CD14-positive monocyte (primary cell): ENCODE results near the gene SLC12A4. TPM values are rescaled to one million over a fixed set of nuclear protein-coding genes. Genes with fewer than 3 reads are reported as not detected.
"Not testable (repeated sequence)": the region's sequence is repeated elsewhere in the genome, so short reads cannot be mapped to it uniquely, and the experiment has no call there.

Source experiments
- DNase-seq, 3 donors: peaks; one replicate each; pipeline ENCODE4 v3.0.0-alpha.2; 2011 to 2022
- H2AFZ ChIP-seq: 2 replicates; pipeline ENCODE4 v1.6.0; 2012; ENCODE audit warnings: mild to moderate bottlenecking, low read depth, low read length, inconsistent platforms; ENCODE audit not compliant: insufficient read depth, poor library complexity, severe bottlenecking
- H3K27ac ChIP-seq, 2 donors: 1 replicate in 1 of 2; 2 replicates in 1 of 2; pipeline ENCODE4 v1.5.1; 2012 to 2013; ENCODE audit warnings: low read length in 2 of 2, control low read depth in 1 of 2, inconsistent platforms in 1 of 2, low read depth in 1 of 2, mild to moderate bottlenecking in 1 of 2
- H3K27me3 ChIP-seq, 2 donors: one replicate each; pipeline versions ENCODE4 v1.6.0 to v1.6.1; 2011 to 2013; ENCODE audit warnings: low read length in 2 of 2; ENCODE audit not compliant: control insufficient read depth in 2 of 2, insufficient read depth in 2 of 2
- H3K36me3 ChIP-seq, 2 donors: replicated peaks in 1 of 2; 1 replicate in 1 of 2; 2 replicates in 1 of 2; pipeline versions ENCODE4 v1.5.1 to v1.6.1; 2012 to 2013; ENCODE audit warnings: low read length in 2 of 2, control low read depth in 1 of 2, inconsistent platforms in 1 of 2, mild to moderate bottlenecking in 1 of 2; ENCODE audit not compliant: insufficient read depth in 2 of 2, control insufficient read depth in 1 of 2
- H3K4me1 ChIP-seq, 2 donors: 1 replicate in 1 of 2; 2 replicates in 1 of 2; pipeline versions ENCODE4 v1.5.1 to v1.6.1; 2012 to 2013; ENCODE audit warnings: low read length in 2 of 2, control low read depth in 1 of 2, inconsistent platforms in 1 of 2, mild to moderate bottlenecking in 1 of 2, moderate library complexity in 1 of 2; ENCODE audit not compliant: insufficient read depth in 2 of 2, control insufficient read depth in 1 of 2
- H3K4me2 ChIP-seq: replicated peaks from 2 replicates; pipeline ENCODE3; 2012; ENCODE audit warnings: low read length, moderate library complexity, mild to moderate bottlenecking; ENCODE audit not compliant: poor library complexity, severe bottlenecking; ENCODE audit errors: extremely low read depth
- H3K4me3 ChIP-seq, 3 experiments: fragments of 200-600 bp in 1 of 3; sonication (generic) in 1 of 3; replicated peaks in 1 of 3; 1 replicate in 2 of 3; 2 replicates in 1 of 3; pipeline ENCODE4 v1.5.1; 2011 to 2013; ENCODE audit warnings: low read length in 3 of 3, mild to moderate bottlenecking in 3 of 3, control low read depth in 2 of 3, low read depth in 2 of 3, inconsistent platforms in 1 of 3, moderate library complexity in 1 of 3
- H3K79me2 ChIP-seq: 2 replicates; pipeline ENCODE4 v1.6.0; 2012; ENCODE audit warnings: mild to moderate bottlenecking, control low read depth, inconsistent platforms, low read length, moderate library complexity; ENCODE audit not compliant: insufficient read depth
- H3K9ac ChIP-seq: 2 replicates; pipeline ENCODE4 v1.6.0; 2017; ENCODE audit warnings: low read length, mild to moderate bottlenecking; ENCODE audit not compliant: insufficient read depth, poor library complexity, severe bottlenecking
- H3K9me3 ChIP-seq, 2 donors: replicated peaks in 1 of 2; 1 replicate in 1 of 2; 2 replicates in 1 of 2; pipeline versions ENCODE4 v1.5.1 to v1.6.1; 2012 to 2013; ENCODE audit warnings: low read length in 2 of 2, control low read depth in 1 of 2; ENCODE audit not compliant: control insufficient read depth in 1 of 2, insufficient read depth in 1 of 2
- H4K20me1 ChIP-seq: 2 replicates; pipeline ENCODE4 v1.6.0; 2012; ENCODE audit warnings: mild to moderate bottlenecking, low read length, control low read depth, moderate library complexity; ENCODE audit not compliant: insufficient read depth
- H3K27ac Mint-ChIP-seq, 7 donors: one replicate each; pipeline ENCODE4 v1.8.0; 2020; ENCODE audit warnings: mild to moderate bottlenecking in 7 of 7, mixed read lengths in 7 of 7, moderate library complexity in 6 of 7, inconsistent platforms in 2 of 7
- H3K27me3 Mint-ChIP-seq, 3 donors: one replicate each; pipeline ENCODE4 v1.8.0; 2021 to 2022; ENCODE audit warnings: low read depth in 3 of 3, mild to moderate bottlenecking in 3 of 3, mixed read lengths in 3 of 3, moderate library complexity in 3 of 3, inconsistent platforms in 1 of 3
- H3K36me3 Mint-ChIP-seq, 2 donors: one replicate each; pipeline ENCODE4 v1.8.0; 2020; ENCODE audit warnings: mixed read lengths in 2 of 2, inconsistent platforms in 1 of 2, mild to moderate bottlenecking in 1 of 2
- H3K4me1 Mint-ChIP-seq: one replicate; pipeline ENCODE4 v1.8.0; 2020; ENCODE audit warnings: mild to moderate bottlenecking, mixed read lengths
- H3K4me3 Mint-ChIP-seq, 2 donors: one replicate each; pipeline ENCODE4 v1.8.0; 2020; ENCODE audit warnings: mild to moderate bottlenecking in 2 of 2, mixed read lengths in 2 of 2, moderate library complexity in 1 of 2
- H3K9me3 Mint-ChIP-seq, 7 donors: one replicate each; pipeline ENCODE4 v1.8.0; 2020 to 2022; ENCODE audit warnings: mixed read lengths in 7 of 7, mild to moderate bottlenecking in 6 of 7, moderate library complexity in 6 of 7, inconsistent platforms in 2 of 7
- WGBS: methylation state at CpG from one replicate; pipeline ENCODE4 v1.1.5; 2013; ENCODE audit warnings: missing lambda C conversion rate; ENCODE audit not compliant: insufficient coverage; 5-methylcytosine and 5-hydroxymethylcytosine counted together
- intact Hi-C, 2 donors: fragments of 100-400 bp; cut with micrococcal nuclease; formaldehyde crosslinking; loops; one replicate each; pipeline versions ENCODE4 v1.15.0 to v1.15.1; 2023
- polyA plus RNA-seq, 3 donors: library from polyadenylated mRNA; depleted of rRNA in 1 of 3; unstranded in 2 of 3; stranded (reverse) in 1 of 3; fragments of 300-500 nt in 2 of 3; fragments of >200 nt in 1 of 3; fragmentation: Illumina TruSeq in 2 of 3; gene quantifications; 1 replicate in 2 of 3; 2 replicates in 1 of 3; pipeline ENCODE4 v1.2.3, GENCODE V29; 2012 to 2021
- TF ChIP-seq, protein P1 (sequence below): fragments of 200-600 bp; IDR thresholded peaks from one replicate; pipeline ENCODE4 v1.8.0; 2022; ENCODE audit warnings: antibody characterized with exemption, mild to moderate bottlenecking

SLC12A4 gene
- polyA plus RNA-seq, 3 donors = 7.3 to 57.2 (median 7.7) TPM

DNA sequence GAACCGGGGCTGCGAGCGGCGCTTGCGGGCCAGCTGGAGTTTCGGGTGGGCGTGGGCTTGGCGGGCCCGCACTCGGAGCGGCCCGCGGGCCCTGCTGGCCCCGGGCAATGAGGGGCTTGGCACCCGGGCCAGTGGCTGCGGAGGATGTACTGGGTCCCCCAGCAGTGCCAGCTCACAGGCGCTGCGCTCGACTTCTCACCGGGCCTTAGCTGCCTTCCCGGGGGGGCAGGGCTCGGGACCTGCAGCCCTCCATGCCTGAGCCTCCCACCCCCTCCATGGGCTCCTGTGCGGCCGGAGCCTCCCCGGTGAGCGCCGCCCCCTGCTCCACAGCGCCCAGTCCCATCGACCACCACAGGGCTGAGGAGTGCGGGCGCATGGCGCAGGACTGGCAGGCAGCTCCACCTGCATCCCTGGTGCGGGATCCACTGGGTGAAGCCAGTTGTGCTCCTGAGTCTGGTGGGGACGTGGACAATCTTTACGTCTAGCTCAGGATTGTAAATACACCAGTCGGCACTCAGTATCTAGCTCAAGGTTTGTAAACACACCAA is 29.9 kb upstream of the SLC12A4 start:
- H3K36me3 ChIP-seq, H3K9ac ChIP-seq, intact Hi-C loops, H3K27me3 ChIP-seq, H3K27me3 Mint-ChIP-seq, DNase-seq, H3K9me3 ChIP-seq, H4K20me1 ChIP-seq, H2AFZ ChIP-seq: not testable (repeated sequence)
- Mint-ChIP-seq H3K27ac (peak overlapping the region in 6 of 7 donors; percentile 91 to 98 (median 96)), H3K4me1 (peaks cover 65% of the 10 kb centered on the region), H3K9me3 (peaks cover 0 to 10% (median 0%) of the 10 kb centered on the region in 7 donors), H3K4me3 (peak overlapping the region; percentile 84 to 96), H3K36me3 (peaks cover 8 to 30% of the 10 kb centered on the region in 2 donors)
- Histone ChIP-seq H3K4me2 (peak overlapping the region; percentile 41), H3K79me2 (peaks cover 41% of the 10 kb centered on the region), H3K27ac (peak overlapping the region; percentile 90 to 98), H3K4me3 (peak overlapping the region; percentile 10 to 73 (median 57)), H3K4me1 (peaks cover 79 to 84% of the 10 kb centered on the region in 2 donors)
- 95% methylated on average over 34 of the region's 36 CpGs for WGBS

DNA sequence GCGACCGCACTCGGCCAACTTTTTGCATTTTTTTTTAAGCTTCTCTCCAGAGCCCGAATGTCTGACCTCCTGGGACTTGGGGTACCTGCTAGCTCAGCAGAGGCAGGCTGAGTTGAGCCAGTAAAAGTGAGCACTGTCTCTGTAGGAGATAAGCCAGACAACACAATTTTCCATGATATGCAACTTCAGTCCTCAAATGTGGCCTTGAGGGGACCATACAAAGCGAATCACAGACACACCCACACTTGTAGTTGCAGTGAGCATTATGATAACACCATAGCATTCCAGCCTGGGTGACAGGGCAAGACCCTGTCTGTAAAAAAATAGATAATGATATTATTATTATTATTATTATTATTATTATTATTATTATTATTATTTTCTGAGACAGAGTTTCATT is 28.2 kb upstream of the SLC12A4 start:
- peak overlapping the region; percentile 85 to 97 for H3K27ac ChIP-seq
- H3K4me1 Mint-ChIP-seq = peaks cover 74% of the 10 kb centered on the region
- intact Hi-C loops = no loop called here

More for the DNA sequence above, 28.2 kb upstream of the SLC12A4 start:
- TF ChIP-seq, protein P1, sequence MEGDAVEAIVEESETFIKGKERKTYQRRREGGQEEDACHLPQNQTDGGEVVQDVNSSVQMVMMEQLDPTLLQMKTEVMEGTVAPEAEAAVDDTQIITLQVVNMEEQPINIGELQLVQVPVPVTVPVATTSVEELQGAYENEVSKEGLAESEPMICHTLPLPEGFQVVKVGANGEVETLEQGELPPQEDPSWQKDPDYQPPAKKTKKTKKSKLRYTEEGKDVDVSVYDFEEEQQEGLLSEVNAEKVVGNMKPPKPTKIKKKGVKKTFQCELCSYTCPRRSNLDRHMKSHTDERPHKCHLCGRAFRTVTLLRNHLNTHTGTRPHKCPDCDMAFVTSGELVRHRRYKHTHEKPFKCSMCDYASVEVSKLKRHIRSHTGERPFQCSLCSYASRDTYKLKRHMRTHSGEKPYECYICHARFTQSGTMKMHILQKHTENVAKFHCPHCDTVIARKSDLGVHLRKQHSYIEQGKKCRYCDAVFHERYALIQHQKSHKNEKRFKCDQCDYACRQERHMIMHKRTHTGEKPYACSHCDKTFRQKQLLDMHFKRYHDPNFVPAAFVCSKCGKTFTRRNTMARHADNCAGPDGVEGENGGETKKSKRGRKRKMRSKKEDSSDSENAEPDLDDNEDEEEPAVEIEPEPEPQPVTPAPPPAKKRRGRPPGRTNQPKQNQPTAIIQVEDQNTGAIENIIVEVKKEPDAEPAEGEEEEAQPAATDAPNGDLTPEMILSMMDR = no peak
- H3K4me2 ChIP-seq = no peak overlapping the region
- Mint-ChIP-seq H3K27ac (peak overlapping the region; percentile 95 to 100 (median 99)), H3K27me3 (peaks cover 0 to 2% (median 0%) of the 10 kb centered on the region in 3 donors), H3K9me3 (peaks cover 0 to 10% (median 0%) of the 10 kb centered on the region in 7 donors), H3K4me3 (no peak overlapping the region), H3K36me3 (peaks cover 17 to 41% of the 10 kb centered on the region in 2 donors)
- H3K79me2 ChIP-seq = peaks cover 55% of the 10 kb centered on the region
- H3K9me3 ChIP-seq = peaks cover 0 to 5% of the 10 kb centered on the region in 2 donors
- WGBS = 100% methylated on average over 4 of the region's 5 CpGs
- DNase-seq = no peak
- H3K4me3 ChIP-seq = peak overlapping the region in 1 of 3 experiments; percentile 38
- H3K27me3 ChIP-seq = no peaks in the 10 kb centered on the region
- H2AFZ ChIP-seq = no peak overlapping the region
- no peak overlapping the region for H3K9ac ChIP-seq
- H3K36me3 ChIP-seq = peaks cover 12% of the 10 kb centered on the region in 2 donors
- peaks cover 86 to 90% of the 10 kb centered on the region in 2 donors for H3K4me1 ChIP-seq
- peaks cover 9% of the 10 kb centered on the region for H4K20me1 ChIP-seq
